Urinary bladder (tissue), 4 donors: ENCODE data around the gene C4A. TPM values are rescaled to one million over a fixed set of nuclear protein-coding genes. Genes with fewer than 3 reads are reported as not detected.
"Not testable (repeated sequence)": the region's sequence is repeated elsewhere in the genome, so short reads cannot be mapped to it uniquely, and the experiment has no call there.

Experiments used
- DNase-seq: peaks from one replicate; pipeline ENCODE4 v3.0.0-alpha.2; 2015; ENCODE audit errors: extremely low spot score
- H3K27ac ChIP-seq: one replicate; pipeline ENCODE4 v1.5.1; 2013; ENCODE audit warnings: low read depth, mild to moderate bottlenecking, moderate library complexity
- H3K36me3 ChIP-seq: one replicate; pipeline ENCODE4 v1.6.1; 2013; ENCODE audit warnings: mild to moderate bottlenecking, moderate library complexity; ENCODE audit not compliant: insufficient read depth
- H3K4me1 ChIP-seq: one replicate; pipeline ENCODE4 v1.6.1; 2013; ENCODE audit warnings: mild to moderate bottlenecking, moderate library complexity; ENCODE audit not compliant: insufficient read depth
- H3K4me3 ChIP-seq: one replicate; pipeline ENCODE4 v1.5.1; 2013; ENCODE audit warnings: low read depth, low read length
- WGBS: extraction: QIAGEN DNeasy Blood & Tissue Kit; methylation state at CpG from one replicate; pipeline ENCODE4 v1.1.7; 2013; 5-methylcytosine and 5-hydroxymethylcytosine counted together
- polyA plus RNA-seq: library from polyadenylated mRNA; stranded (reverse); fragments of 200-250 nt; gene quantifications from one replicate; pipeline ENCODE4 v1.2.3, GENCODE V29; 2013
- total RNA-seq: library from RNA; depleted of rRNA; stranded (reverse); fragments of >200 nt; gene quantifications from one replicate; pipeline ENCODE4 v1.2.3, GENCODE V29; 2014
- donor health status: healthy with polysubstance abuse.
- donor health status: healthy.

C4A gene
- total and polyA plus RNA-seq, 2 donors, result 3.6 to 126 TPM

DNA sequence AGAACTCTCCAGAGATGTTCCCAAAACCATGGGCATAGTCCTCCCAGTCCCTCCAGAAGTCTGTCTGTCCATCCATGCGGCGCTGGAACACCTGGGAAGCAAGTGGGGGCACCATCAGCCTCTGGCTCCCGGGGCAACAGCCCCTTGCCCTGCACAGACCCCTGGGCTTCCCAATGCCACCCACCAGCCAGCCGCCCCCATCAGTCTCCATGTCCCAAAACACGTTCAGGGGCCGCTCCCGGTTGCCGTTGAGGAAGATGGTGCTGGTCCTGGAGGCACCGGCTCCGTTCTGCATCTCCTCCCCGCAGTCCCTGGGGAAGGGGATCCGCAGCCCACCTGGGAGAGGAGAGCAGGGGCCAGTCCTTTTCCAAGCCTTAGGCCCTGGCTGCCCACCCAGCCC is 27.7 kb downstream of the C4A start:
- not testable (repeated sequence) for H3K27ac ChIP-seq, H3K4me1 ChIP-seq, DNase-seq, H3K4me3 ChIP-seq, H3K36me3 ChIP-seq
- WGBS, result 72% methylated on average over 4 of the region's 12 CpGs

DNA sequence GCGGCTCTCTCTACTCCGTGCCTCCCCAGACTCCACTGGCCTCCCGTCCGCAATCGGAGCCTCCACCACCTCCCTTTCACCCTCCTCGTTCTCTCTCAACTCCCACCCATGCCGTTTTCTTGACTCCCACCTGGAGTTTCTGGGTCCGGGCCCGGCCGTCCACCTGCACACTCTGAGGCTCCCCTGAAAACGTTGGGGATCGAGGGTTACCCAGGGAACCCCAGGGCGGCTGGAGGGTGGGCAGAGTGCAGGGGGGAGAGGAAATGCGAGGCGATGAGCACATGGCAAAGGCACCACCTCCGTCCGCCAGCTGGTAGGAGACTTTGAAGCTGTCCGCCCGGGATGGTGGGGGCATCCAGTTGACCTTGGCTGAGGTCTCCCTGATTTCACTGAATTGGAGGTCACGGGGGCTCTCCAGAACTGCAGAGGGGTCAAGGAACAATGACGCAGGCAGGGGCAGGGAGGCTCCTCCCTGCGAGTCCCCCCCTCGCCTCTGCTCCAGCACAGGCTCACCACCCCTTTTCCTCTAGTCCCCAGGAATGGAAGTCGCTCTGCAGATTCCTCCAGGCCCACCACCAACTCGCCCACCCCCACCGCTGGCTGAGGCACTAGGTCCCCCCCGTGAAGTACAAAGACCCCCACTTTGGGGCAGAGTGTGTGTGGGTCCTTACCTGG is 29.1 kb downstream of the C4A start:
- H3K27ac ChIP-seq, H3K4me1 ChIP-seq, DNase-seq, H3K36me3 ChIP-seq, H3K4me3 ChIP-seq: not testable (repeated sequence)
- 83% methylated on average over 16 of the region's 27 CpGs for WGBS

DNA sequence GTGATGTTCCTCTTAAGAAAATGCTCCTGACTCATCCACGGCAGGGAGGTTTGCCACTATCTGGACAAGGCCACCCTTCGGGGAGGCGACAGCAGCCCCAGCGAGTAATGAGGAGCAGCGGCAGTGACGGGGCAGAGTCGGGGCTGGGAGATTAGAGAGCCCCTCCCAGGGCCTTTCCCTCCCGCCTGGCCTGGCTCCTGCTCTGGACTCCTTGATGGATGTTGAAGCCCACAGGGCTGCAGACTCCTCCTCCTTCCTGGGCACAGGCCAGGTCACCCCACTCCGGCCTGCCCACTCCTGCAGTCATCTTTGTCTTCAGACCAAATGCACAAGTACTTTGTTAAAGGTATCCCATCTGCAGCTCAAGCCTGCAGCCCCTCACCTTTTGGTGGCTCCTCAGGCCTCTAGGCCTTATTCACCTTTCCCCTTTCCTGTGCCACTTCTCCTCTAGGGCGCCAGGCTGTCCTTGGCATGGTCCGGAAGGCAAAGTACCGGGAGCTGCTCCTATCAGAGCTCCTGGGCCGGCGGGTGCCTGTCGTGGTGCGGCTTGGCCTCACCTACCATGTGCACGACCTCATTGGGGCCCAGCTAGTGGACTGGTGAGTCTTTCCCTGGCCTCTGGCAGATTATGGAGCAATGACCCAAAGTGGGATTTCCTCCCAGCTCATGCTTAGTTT is 31.2 kb downstream of the C4A start:
- H3K4me3 ChIP-seq, H3K36me3 ChIP-seq, H3K27ac ChIP-seq, H3K4me1 ChIP-seq, DNase-seq: not testable (repeated sequence)
- WGBS, result 85% methylated on average over 16 of the region's 17 CpGs

GRCh38 chr6:32013738-32014137 is 31.9 kb downstream of the C4A start:
- no CpG with 5 or more reads among the region's 5 CpGs for WGBS
- not testable (repeated sequence) for H3K27ac ChIP-seq, H3K4me3 ChIP-seq, H3K4me1 ChIP-seq, DNase-seq, H3K36me3 ChIP-seq

DNA sequence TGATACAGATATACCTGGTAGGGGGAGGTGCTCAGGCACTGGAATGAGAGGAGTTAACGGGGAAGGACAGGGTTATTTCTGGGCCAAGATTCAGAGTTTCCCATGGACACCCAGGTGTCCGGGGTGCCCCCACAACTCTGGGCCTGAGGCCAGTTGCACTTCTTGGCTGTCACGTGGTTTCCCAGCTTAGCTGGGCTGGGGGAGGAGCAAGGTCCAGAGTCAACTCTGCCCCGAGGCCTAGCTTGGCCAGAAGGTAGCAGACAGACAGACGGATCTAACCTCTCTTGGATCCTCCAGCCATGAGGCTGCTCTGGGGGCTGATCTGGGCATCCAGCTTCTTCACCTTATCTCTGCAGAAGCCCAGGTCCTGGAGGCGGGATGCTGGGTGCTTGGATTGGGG is 32.7 kb downstream of the C4A start, which contains the start of gene C4B:
Gene C4B, plus strand, starts transcription at position 249 of the 400 bp plus-strand sequence. Its CDS starts 51 bp downstream, at position 300.
- not testable (repeated sequence) for H3K4me3 ChIP-seq, DNase-seq, H3K36me3 ChIP-seq, H3K27ac ChIP-seq, H3K4me1 ChIP-seq
- no CpG with 5 or more reads among the region's 6 CpGs for WGBS

GRCh38 chr6:32022100-32022499 is 40.2 kb downstream of the C4A start:
- not testable (repeated sequence) for H3K27ac ChIP-seq, H3K4me3 ChIP-seq, H3K4me1 ChIP-seq, H3K36me3 ChIP-seq, DNase-seq
- no CpG with 5 or more reads among the region's 10 CpGs for WGBS

- H3K27ac ChIP-seq, DNase-seq, H3K4me1 ChIP-seq, H3K4me3 ChIP-seq, H3K36me3 ChIP-seq: not testable (repeated sequence)
- WGBS, result 81% methylated on average over 7 of the region's 10 CpGs
Measured at GRCh38 chr6:32028631-32029030, 46.8 kb downstream of the C4A start.

GRCh38 chr6:32029553-32029952 is 47.7 kb downstream of the C4A start:
- not testable (repeated sequence) for H3K36me3 ChIP-seq, H3K4me3 ChIP-seq, H3K4me1 ChIP-seq, H3K27ac ChIP-seq, DNase-seq
- 95% methylated on average over 8 of the region's 14 CpGs for WGBS

DNA sequence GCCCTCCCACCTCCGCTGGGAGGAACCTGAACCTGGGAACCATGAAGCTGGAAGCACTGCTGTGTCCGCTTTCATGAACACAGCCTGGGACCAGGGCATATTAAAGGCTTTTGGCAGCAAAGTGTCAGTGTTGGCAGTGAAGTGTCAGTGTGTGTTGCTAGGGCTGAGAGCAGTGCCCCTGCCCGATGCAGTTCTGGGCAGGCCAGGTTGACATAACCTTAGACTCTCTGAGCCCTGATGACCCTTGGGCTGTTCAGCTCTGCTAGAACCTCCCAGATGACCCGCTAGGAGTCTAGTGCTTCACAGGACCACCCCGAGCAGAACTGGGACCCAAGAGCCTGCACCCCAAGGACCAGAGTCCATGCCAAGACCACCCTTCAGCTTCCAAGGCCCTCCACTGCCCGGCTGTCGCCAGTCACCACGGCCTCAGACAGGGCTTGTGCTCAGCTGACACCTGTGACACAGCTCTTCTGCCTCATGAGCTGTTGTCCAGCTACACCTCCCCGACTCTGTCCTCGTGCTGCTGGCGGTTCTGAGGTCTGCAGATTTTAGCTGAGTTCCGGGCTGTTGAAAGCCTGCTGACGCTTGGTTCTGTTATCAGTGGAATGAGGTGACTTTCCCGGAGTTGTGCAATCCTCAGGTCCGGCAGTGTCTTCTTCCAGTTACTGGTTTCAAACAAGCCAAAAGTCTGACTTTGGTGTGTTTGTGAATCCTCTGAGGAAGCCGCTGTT is 53.6 kb downstream of the C4A start:
- H3K27ac ChIP-seq, H3K4me3 ChIP-seq, H3K36me3 ChIP-seq, H3K4me1 ChIP-seq, DNase-seq: not testable (repeated sequence)
- WGBS, result no CpG with 5 or more reads among the region's 16 CpGs

- not testable (repeated sequence) for H3K4me3 ChIP-seq, H3K4me1 ChIP-seq, DNase-seq, H3K27ac ChIP-seq, H3K36me3 ChIP-seq
- 85% methylated on average over 4 of the region's 5 CpGs for WGBS
Measured at GRCh38 chr6:32037136-32037535, 55.3 kb downstream of the C4A start.

GRCh38 chr6:32037598-32038524 is 56.0 kb downstream of the C4A start, which contains the start of gene CYP21A2:
Gene CYP21A2, plus strand, starts transcription at chr6:32038415. Its CDS starts 8 bp downstream, at chr6:32038423.
- WGBS, result 90% methylated on average over 15 of the region's 19 CpGs
- DNase-seq, H3K4me1 ChIP-seq, H3K27ac ChIP-seq, H3K4me3 ChIP-seq, H3K36me3 ChIP-seq: not testable (repeated sequence)

- not testable (repeated sequence) for H3K36me3 ChIP-seq, DNase-seq, H3K27ac ChIP-seq, H3K4me1 ChIP-seq, H3K4me3 ChIP-seq
- WGBS, result 84% methylated on average over 4 of the region's 5 CpGs
Measured at GRCh38 chr6:32038878-32039277, 57.0 kb downstream of the C4A start.
